ENCODE data around the gene FAM24B. TPM values are rescaled to one million over a fixed set of nuclear protein-coding genes. Genes with fewer than 3 reads are reported as not detected.

Gene FAM24B
- total and polyA plus RNA-seq, 7 experiments from 2014 or later, result 5.0 to 13.5 (median 10.4) TPM

DNA sequence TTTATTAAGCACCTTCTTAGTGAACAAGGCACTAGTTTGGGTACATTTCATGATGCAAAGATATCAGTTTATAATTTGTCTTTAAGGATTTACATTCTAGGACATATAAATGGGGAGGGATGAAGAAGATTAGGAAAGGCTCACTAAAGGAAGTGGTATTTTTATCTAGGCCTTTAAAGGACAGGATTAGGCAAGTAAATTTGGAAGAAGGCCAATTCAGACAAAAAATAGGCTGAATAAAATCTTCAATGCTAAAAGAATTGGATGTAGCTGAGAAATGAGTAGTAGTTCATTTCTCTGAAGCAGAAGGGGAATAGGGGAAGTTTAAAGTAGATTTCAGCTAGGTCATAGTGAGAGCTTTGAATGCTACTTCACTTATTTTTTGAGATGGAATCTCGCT, 4.8 kb upstream of the FAM24B start:
- H3K27ac Mint-ChIP-seq, result peak overlapping the region in 1 of 9 donors; percentile 6
- intact Hi-C loops (cut with micrococcal nuclease), result no loop called here
- no peaks in the 10 kb centered on the region for H3K9me3 Mint-ChIP-seq
- H3K4me1 ChIP-seq (ENCODE audit: control insufficient read depth in 2 of 2, insufficient read depth in 2 of 2, low read length in 2 of 2), result peaks cover 6 to 9% of the 10 kb centered on the region in 2 donors
- H3K4me3 ChIP-seq (ENCODE audit: low read length), result no peak overlapping the region
- no peaks in the 10 kb centered on the region for H3K9me3 ChIP-seq (ENCODE audit: control insufficient read depth in 2 of 3, low read length in 3 of 3)
- ATAC-seq, result no peak
- ChIA-PET POLR2A (no interaction called here), CTCF (no interaction called here)
- H3K36me3 Mint-ChIP-seq, result peaks cover 0 to 16% (median 10%) of the 10 kb centered on the region in 5 donors
- peaks cover 6 to 20% (median 13%) of the 10 kb centered on the region in 7 donors for H3K4me1 Mint-ChIP-seq
- H3K27me3 ChIP-seq (ENCODE audit: control insufficient read depth in 2 of 2, insufficient read depth in 2 of 2, low read length in 2 of 2), result no peaks in the 10 kb centered on the region
- H3K27me3 Mint-ChIP-seq, result no peaks in the 10 kb centered on the region
- peak overlapping the region in 1 of 10 donors; percentile 7 for H3K4me3 Mint-ChIP-seq
- DNase-seq, result no peak
- H3K36me3 ChIP-seq (ENCODE audit: control insufficient read depth in 2 of 3, insufficient read depth in 3 of 3, low read length in 3 of 3), result no peaks in the 10 kb centered on the region
- H3K27ac ChIP-seq (ENCODE audit: low read depth, low read length), result no peak overlapping the region

DNA sequence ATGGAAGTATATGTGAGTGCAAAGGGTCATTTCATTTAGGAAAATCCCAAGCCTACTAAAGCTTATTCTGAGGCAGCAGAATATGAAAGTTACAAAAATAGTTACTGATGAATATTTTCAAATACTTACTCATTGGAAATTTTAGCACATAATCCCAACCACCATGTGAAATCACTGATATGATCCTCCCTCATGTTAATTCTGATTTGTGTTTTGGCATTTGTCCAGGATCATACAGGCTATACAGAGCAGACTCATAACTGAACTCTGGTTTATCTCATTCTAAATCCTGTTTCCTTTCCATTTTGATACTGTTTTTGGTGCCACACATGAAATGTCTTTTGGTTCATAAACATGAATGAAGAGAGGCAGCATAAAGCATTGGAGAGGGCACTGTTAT, 3.4 kb upstream of the FAM24B start:
- ChIA-PET POLR2A (no interaction called here), CTCF (no interaction called here)
- Mint-ChIP-seq H3K9me3 (no peaks in the 10 kb centered on the region), H3K36me3 (peaks cover 0 to 15% (median 10%) of the 10 kb centered on the region in 5 donors), H3K4me1 (peaks cover 16 to 34% (median 27%) of the 10 kb centered on the region in 7 donors), H3K4me3 (no peak overlapping the region), H3K27me3 (no peaks in the 10 kb centered on the region), H3K27ac (no peak overlapping the region)
- no peak overlapping the region for H3K4me3 ChIP-seq (ENCODE audit: low read length)
- intact Hi-C loops (cut with micrococcal nuclease), result no loop called here
- H3K9me3 ChIP-seq (ENCODE audit: control insufficient read depth in 2 of 3, low read length in 3 of 3), result no peaks in the 10 kb centered on the region
- peaks cover 14 to 18% of the 10 kb centered on the region in 2 donors for H3K4me1 ChIP-seq (ENCODE audit: control insufficient read depth in 2 of 2, insufficient read depth in 2 of 2, low read length in 2 of 2)
- ATAC-seq (no peak), DNase-seq (no peak)
- H3K27ac ChIP-seq (ENCODE audit: low read depth, low read length), result no peak overlapping the region
- no peaks in the 10 kb centered on the region for H3K36me3 ChIP-seq (ENCODE audit: control insufficient read depth in 2 of 3, insufficient read depth in 3 of 3, low read length in 3 of 3)
- no peaks in the 10 kb centered on the region for H3K27me3 ChIP-seq (ENCODE audit: control insufficient read depth in 2 of 2, insufficient read depth in 2 of 2, low read length in 2 of 2)

DNA sequence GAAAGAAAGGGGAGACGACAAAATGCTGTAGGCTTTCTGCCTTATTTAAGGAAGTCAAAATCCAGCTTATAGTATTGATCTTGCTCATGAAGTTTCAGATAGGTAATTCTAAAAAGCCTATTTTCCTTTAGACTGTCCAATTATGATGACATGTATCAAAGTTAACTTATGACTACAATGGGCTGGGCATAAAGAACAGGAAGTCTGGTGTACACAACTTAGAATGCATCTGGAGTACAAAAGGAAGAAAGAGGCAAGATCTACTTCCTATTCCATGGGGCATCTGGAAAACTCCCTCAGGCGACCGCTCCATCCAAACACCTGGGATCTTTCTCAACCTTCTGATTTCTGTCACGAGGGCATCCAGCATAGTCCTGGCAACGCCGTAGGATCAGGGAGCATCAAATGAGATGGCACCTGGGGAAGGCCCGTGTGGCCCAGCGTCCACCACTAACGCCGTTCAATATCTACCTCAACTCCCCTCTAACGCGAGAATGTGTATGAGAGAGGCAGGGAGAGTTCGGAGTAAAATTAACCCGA, 512 bp downstream of the FAM24B start:
- Mint-ChIP-seq H3K27me3 (no peaks in the 10 kb centered on the region), H3K36me3 (peaks cover 0 to 36% (median 16%) of the 10 kb centered on the region in 5 donors), H3K9me3 (peaks cover 0 to 6% (median 0%) of the 10 kb centered on the region in 11 donors), H3K27ac (peak overlapping the region; percentile 71 to 96 (median 92)), H3K4me3 (peak overlapping the region; percentile 86 to 99 (median 92)), H3K4me1 (peaks cover 38 to 73% (median 61%) of the 10 kb centered on the region in 7 donors)
- ChIA-PET CTCF (interaction anchor here (0.7 kb wide), 1 partner anchor 1053 kb away, joined by 5 read pairs; no protein-coding TSS in a partner anchor), POLR2A (interaction anchor here (0.7 kb wide), 1 partner anchor 75 kb away, joined by 4 read pairs; the partner anchor contains the start of gene C10orf88)
- peak overlapping the region; percentile 77 for H3K27ac ChIP-seq (ENCODE audit: low read depth, low read length)
- no peaks in the 10 kb centered on the region for H3K36me3 ChIP-seq (ENCODE audit: control insufficient read depth in 2 of 3, insufficient read depth in 3 of 3, low read length in 3 of 3)
- no peaks in the 10 kb centered on the region for H3K27me3 ChIP-seq (ENCODE audit: control insufficient read depth in 2 of 2, insufficient read depth in 2 of 2, low read length in 2 of 2)
- peak overlapping the region; percentile 81 for H3K4me3 ChIP-seq (ENCODE audit: low read length)
- intact Hi-C loops (cut with micrococcal nuclease), result loop anchor here (1.0 to 2.0 kb wide), 9 partner anchors 33 to 1540 kb away; partner anchors contain the start of genes BUB3 (in 2 of the 2), C10orf88 (in 2 of the 2), IKZF5 (in 2 of the 2) and PLEKHA1 (in 2 of the 2)
- no peaks in the 10 kb centered on the region for H3K9me3 ChIP-seq (ENCODE audit: control insufficient read depth in 2 of 3, low read length in 3 of 3)
- DNase-seq (no peak), ATAC-seq (peak; percentile 16)
- H3K4me1 ChIP-seq (ENCODE audit: control insufficient read depth in 2 of 2, insufficient read depth in 2 of 2, low read length in 2 of 2), result peaks cover 18 to 21% of the 10 kb centered on the region in 2 donors

DNA sequence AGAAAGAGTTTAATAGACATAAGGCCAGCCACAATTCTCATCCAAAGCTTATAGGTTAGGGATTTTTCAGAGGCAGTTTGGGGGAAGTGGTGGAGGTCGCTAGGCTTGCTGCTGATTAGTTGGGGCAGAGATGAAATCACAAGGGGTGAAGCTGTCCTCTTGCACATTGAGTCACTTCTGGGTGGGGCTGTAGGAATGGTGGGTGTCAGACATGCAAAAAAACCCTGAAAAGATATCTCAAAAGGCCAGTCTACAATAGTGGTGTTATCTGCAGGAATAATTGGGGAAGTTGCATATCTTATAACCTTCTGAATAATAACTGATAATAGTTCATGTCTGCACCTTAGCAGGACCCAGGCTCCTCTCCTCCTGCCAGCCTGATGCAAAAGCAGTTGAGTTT, 2.1 kb downstream of the FAM24B start:
- no peak for DNase-seq
- no peak overlapping the region for H3K4me3 ChIP-seq (ENCODE audit: low read length)
- no peak overlapping the region for H3K27ac ChIP-seq (ENCODE audit: low read depth, low read length)
- intact Hi-C loops (cut with micrococcal nuclease), result no loop called here
- CTCF ChIA-PET, result no interaction called here
- POLR2A ChIA-PET, result no interaction called here
- H3K9me3 Mint-ChIP-seq, result peaks cover 0 to 11% (median under 1%) of the 10 kb centered on the region in 11 donors
- H3K4me1 Mint-ChIP-seq, result peaks cover 39 to 80% (median 69%) of the 10 kb centered on the region in 7 donors
- H3K4me1 ChIP-seq (ENCODE audit: control insufficient read depth in 2 of 2, insufficient read depth in 2 of 2, low read length in 2 of 2), result peaks cover 18 to 21% of the 10 kb centered on the region in 2 donors
- H3K4me3 Mint-ChIP-seq, result peak overlapping the region in 8 of 10 donors; percentile 30 to 97 (median 73)
- H3K9me3 ChIP-seq (ENCODE audit: control insufficient read depth in 2 of 3, low read length in 3 of 3), result no peaks in the 10 kb centered on the region
- H3K27me3 ChIP-seq (ENCODE audit: control insufficient read depth in 2 of 2, insufficient read depth in 2 of 2, low read length in 2 of 2), result no peaks in the 10 kb centered on the region
- H3K36me3 ChIP-seq (ENCODE audit: control insufficient read depth in 2 of 3, insufficient read depth in 3 of 3, low read length in 3 of 3), result no peaks in the 10 kb centered on the region
- no peak for ATAC-seq
- no peaks in the 10 kb centered on the region for H3K27me3 Mint-ChIP-seq
- peaks cover 0 to 50% (median 24%) of the 10 kb centered on the region in 5 donors for H3K36me3 Mint-ChIP-seq
- H3K27ac Mint-ChIP-seq, result peak overlapping the region in 1 of 9 donors; percentile 8

DNA sequence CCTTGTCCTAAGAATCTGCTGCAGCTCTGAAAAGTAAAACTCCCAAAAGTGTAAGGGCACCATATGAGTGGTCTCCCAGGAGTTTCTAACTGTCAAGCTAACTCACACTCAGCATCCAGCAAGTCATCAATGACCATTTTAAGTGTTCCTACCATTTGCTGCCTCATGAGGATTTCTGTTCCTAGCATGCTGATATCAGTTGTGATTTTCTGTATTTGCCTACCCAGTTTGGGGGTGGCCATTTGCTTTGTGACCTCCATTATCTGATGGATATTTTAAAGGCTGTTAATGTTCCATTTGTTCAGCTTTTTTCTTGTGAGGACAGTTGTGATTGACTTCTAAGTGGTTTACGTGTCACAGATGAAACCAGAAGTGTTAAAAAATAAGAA, 2.9 kb downstream of the FAM24B start:
- H3K9me3 Mint-ChIP-seq, result peaks cover 0 to 15% (median 3%) of the 10 kb centered on the region in 11 donors
- H3K36me3 Mint-ChIP-seq, result peaks cover 0 to 55% (median 28%) of the 10 kb centered on the region in 5 donors
- no peak for DNase-seq
- ATAC-seq, result no peak
- H3K27me3 Mint-ChIP-seq, result no peaks in the 10 kb centered on the region
- CTCF ChIA-PET, result no interaction called here
- Histone ChIP-seq H3K36me3 (ENCODE audit: control insufficient read depth in 2 of 3, insufficient read depth in 3 of 3, low read length in 3 of 3) (no peaks in the 10 kb centered on the region), H3K9me3 (ENCODE audit: control insufficient read depth in 2 of 3, low read length in 3 of 3) (no peaks in the 10 kb centered on the region), H3K27me3 (ENCODE audit: control insufficient read depth in 2 of 2, insufficient read depth in 2 of 2, low read length in 2 of 2) (no peaks in the 10 kb centered on the region), H3K4me3 (ENCODE audit: low read length) (no peak overlapping the region), H3K4me1 (ENCODE audit: control insufficient read depth in 2 of 2, insufficient read depth in 2 of 2, low read length in 2 of 2) (peaks cover 18 to 21% of the 10 kb centered on the region in 2 donors), H3K27ac (ENCODE audit: low read depth, low read length) (no peak overlapping the region)
- POLR2A ChIA-PET, result no interaction called here
- H3K4me1 Mint-ChIP-seq, result peaks cover 39 to 80% (median 69%) of the 10 kb centered on the region in 7 donors
- H3K27ac Mint-ChIP-seq, result no peak overlapping the region
- peak overlapping the region in 1 of 10 donors; percentile 17 for H3K4me3 Mint-ChIP-seq
- intact Hi-C loops (cut with micrococcal nuclease), result no loop called here

DNA sequence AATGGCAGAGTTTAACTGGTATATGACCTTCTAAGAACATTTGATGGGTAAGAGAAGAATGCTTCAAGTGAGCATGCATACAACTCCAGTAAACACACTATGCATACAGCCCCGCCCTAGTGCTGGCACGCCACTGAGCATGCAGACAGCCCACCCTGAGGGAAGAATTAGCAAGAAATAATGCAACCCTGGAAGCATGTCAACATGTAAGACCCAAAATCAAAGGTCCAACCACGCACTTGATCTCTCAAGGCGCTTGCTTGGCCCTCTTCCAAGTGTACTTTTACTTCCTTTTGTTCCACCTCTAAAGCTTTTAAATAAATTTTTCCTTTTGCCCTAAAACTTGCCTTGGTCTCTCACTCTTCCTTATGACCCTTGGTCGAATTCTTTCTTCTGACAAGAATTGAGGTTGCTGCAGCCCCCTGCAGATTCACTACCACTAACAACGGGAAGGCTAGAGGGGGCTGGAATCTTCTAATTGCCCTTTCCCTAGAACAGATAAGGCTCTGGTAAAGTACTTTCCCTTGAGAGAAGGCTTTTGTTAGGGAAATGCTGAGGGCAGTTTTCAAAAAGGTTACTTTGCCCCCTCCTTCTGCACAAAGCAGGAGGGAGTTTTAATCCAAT, 3.4 kb downstream of the FAM24B start:
- Histone ChIP-seq H3K9me3 (ENCODE audit: control insufficient read depth in 2 of 3, low read length in 3 of 3) (no peaks in the 10 kb centered on the region), H3K4me3 (ENCODE audit: low read length) (no peak overlapping the region), H3K27ac (ENCODE audit: low read depth, low read length) (no peak overlapping the region), H3K27me3 (ENCODE audit: control insufficient read depth in 2 of 2, insufficient read depth in 2 of 2, low read length in 2 of 2) (no peaks in the 10 kb centered on the region), H3K36me3 (ENCODE audit: control insufficient read depth in 2 of 3, insufficient read depth in 3 of 3, low read length in 3 of 3) (no peaks in the 10 kb centered on the region), H3K4me1 (ENCODE audit: control insufficient read depth in 2 of 2, insufficient read depth in 2 of 2, low read length in 2 of 2) (peaks cover 18 to 19% of the 10 kb centered on the region in 2 donors)
- intact Hi-C loops (cut with micrococcal nuclease), result no loop called here
- no peak overlapping the region for H3K27ac Mint-ChIP-seq
- ATAC-seq (no peak), DNase-seq (no peak)
- peak overlapping the region in 2 of 10 donors; percentile 17 to 68 for H3K4me3 Mint-ChIP-seq
- peaks cover 0 to 15% (median 3%) of the 10 kb centered on the region in 11 donors for H3K9me3 Mint-ChIP-seq
- ChIA-PET POLR2A (no interaction called here), CTCF (interaction anchor here (0.8 kb wide), 1 partner anchor 79 kb away, joined by 3 read pairs; no protein-coding TSS in a partner anchor)
- peaks cover 39 to 76% (median 68%) of the 10 kb centered on the region in 7 donors for H3K4me1 Mint-ChIP-seq
- H3K27me3 Mint-ChIP-seq, result no peaks in the 10 kb centered on the region
- peaks cover 0 to 55% (median 28%) of the 10 kb centered on the region in 5 donors for H3K36me3 Mint-ChIP-seq
